ENCODE results near the gene DEF6. TPM values are rescaled to one million over a fixed set of nuclear protein-coding genes. Genes with fewer than 3 reads are reported as not detected.

Gene DEF6
- total and polyA plus RNA-seq, 2 experiments from 2014 or later: 5.1 to 7.2 TPM

GRCh38 chr6:35352735-35353134, 55.1 kb downstream of the DEF6 start:
- Histone ChIP-seq H3F3A (replicated peaks; ENCODE audit: low read depth) (no peaks in the 10 kb centered on the region), H2AFZ (no peak overlapping the region), H3K4me1 (ENCODE audit: insufficient read depth) (no peaks in the 10 kb centered on the region), H3K9me2 (ENCODE audit: insufficient read depth) (no peaks in the 10 kb centered on the region), H3K4me2 (no peak overlapping the region), H3K36me3 (ENCODE audit: insufficient read depth) (0 out of 2 replicates have a peak, but pooled peaks cover 3% of the 10 kb centered on the region), H3K4me3 (no peak overlapping the region), H3K27ac (ENCODE audit: low read depth) (no peak overlapping the region), H3K27me3 (ENCODE audit: insufficient read depth) (no peaks in the 10 kb centered on the region), H3K79me2 (replicated peaks; ENCODE audit: insufficient read depth) (no peaks in the 10 kb centered on the region), H4K20me1 (replicated peaks; ENCODE audit: insufficient read depth) (no peaks in the 10 kb centered on the region)
- ATAC-seq (no peak), DNase-seq (ENCODE audit: low spot score) (no peak)
- peaks cover 64% of the 10 kb centered on the region for H3K36me3 Mint-ChIP-seq (ENCODE audit: low read depth)
- H3K27me3 Mint-ChIP-seq (ENCODE audit: insufficient read depth, low read depth, poor library complexity): peaks cover 4% of the 10 kb centered on the region
- H3K4me3 Mint-ChIP-seq: no peak overlapping the region
- TF ChIP-seq EZH2phosphoT487 (IDR thresholded peaks at IDR 0.05; ENCODE audit: unreplicated experiment) (no peak), EZH2 (IDR thresholded peaks at IDR 0.05; ENCODE audit: low read depth, unreplicated experiment) (no peak), CTCF (conservative IDR thresholded peaks at IDR 0.05; ENCODE audit: low read depth in 2 of 2) (no peak), STAT1 (IDR thresholded peaks at IDR 0.05; ENCODE audit: unreplicated experiment) (no peak)
- H3K27ac Mint-ChIP-seq: no peak overlapping the region
- H3K4me1 Mint-ChIP-seq: no peaks in the 10 kb centered on the region
- H3K9me3 Mint-ChIP-seq: no peaks in the 10 kb centered on the region

DNA sequence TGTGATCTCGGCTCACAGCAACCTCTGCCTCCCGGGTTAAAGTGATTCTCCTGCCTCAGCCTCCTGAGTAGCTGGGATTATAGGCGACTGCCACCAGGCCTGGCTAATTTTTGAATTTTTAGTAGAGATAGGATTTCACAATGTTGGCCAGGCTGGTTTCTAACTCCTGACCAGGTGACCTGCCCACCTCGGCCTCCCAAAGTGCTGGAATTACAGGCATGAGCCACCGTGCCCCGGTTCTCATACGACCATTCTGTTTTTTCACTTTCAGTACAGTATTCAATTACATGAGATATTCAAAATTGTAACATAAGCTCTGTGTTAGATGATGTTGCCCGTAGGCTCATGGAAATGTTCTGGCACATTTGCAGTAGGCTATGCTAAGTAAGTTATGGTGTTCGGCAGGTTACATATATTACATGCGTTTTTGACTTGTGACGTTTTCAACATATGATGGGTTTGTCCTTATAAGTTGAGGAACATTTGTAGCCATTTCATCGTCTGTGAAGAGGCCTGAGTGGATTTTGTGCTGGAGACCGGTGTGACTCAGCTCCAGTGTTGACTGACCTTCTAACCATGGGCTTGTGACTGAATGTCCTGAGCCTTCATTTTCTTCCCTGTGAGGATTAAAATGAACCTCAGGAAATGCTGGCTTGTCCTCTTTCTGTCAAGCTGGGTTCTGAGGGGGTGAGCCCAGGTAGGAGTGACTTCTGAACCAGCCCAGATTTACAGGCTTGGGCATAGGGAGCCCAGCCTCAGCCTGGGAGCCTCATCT, 56.9 kb downstream of the DEF6 start:
- H4K20me1 ChIP-seq (replicated peaks; ENCODE audit: insufficient read depth): no peaks in the 10 kb centered on the region; the same call in 1 of the 2 replicates
- Mint-ChIP-seq H3K27ac (no peak overlapping the region), H3K9me3 (no peaks in the 10 kb centered on the region), H3K4me1 (peaks cover 5% of the 10 kb centered on the region; the same call in 2 of the 3 replicates), H3K4me3 (no peak overlapping the region), H3K36me3 (ENCODE audit: low read depth) (peaks cover 52% of the 10 kb centered on the region), H3K27me3 (ENCODE audit: insufficient read depth, low read depth, poor library complexity) (peaks cover 4% of the 10 kb centered on the region)
- no peaks in the 10 kb centered on the region for H3K27me3 ChIP-seq (ENCODE audit: insufficient read depth)
- no peak overlapping the region for H3K4me3 ChIP-seq
- no peaks in the 10 kb centered on the region for H3F3A ChIP-seq (replicated peaks; ENCODE audit: low read depth)
- no peak for DNase-seq (ENCODE audit: low spot score)
- no peak for ATAC-seq
- no peak overlapping the region for H2AFZ ChIP-seq
- peaks cover 1% of the 10 kb centered on the region; the same call in 1 of the 2 replicates for H3K4me1 ChIP-seq (ENCODE audit: insufficient read depth)
- 0 out of 2 replicates have a peak, but pooled peaks cover 3% of the 10 kb centered on the region for H3K36me3 ChIP-seq (ENCODE audit: insufficient read depth)
- H3K27ac ChIP-seq (ENCODE audit: low read depth): no peak overlapping the region
- no peaks in the 10 kb centered on the region for H3K9me2 ChIP-seq (ENCODE audit: insufficient read depth)
- H3K79me2 ChIP-seq (replicated peaks; ENCODE audit: insufficient read depth): 0 out of 2 replicates have a peak, but pooled peaks cover 1% of the 10 kb centered on the region
- no peak overlapping the region for H3K4me2 ChIP-seq
- TF ChIP-seq ZNF331 (CRISPR knock-in tag; IDR thresholded peaks at IDR 0.05; ENCODE audit: low read depth): no peak
- no peak for TF ChIP-seq ZNF114 (CRISPR knock-in tag; IDR thresholded peaks at IDR 0.05)
- no peak for TF ChIP-seq EZH2phosphoT487 (IDR thresholded peaks at IDR 0.05; ENCODE audit: unreplicated experiment)
- no peak for TF ChIP-seq EZH2 (IDR thresholded peaks at IDR 0.05; ENCODE audit: low read depth, unreplicated experiment)
- no peak for TF ChIP-seq POLR2AphosphoS5 (IDR thresholded peaks at IDR 0.05; ENCODE audit: low read depth)
- no peak for TF ChIP-seq STAT1 (IDR thresholded peaks at IDR 0.05; ENCODE audit: unreplicated experiment)
- no peak for TF ChIP-seq JUNB (IDR thresholded peaks at IDR 0.05; ENCODE audit: unreplicated experiment)
- TF ChIP-seq, protein P1, sequence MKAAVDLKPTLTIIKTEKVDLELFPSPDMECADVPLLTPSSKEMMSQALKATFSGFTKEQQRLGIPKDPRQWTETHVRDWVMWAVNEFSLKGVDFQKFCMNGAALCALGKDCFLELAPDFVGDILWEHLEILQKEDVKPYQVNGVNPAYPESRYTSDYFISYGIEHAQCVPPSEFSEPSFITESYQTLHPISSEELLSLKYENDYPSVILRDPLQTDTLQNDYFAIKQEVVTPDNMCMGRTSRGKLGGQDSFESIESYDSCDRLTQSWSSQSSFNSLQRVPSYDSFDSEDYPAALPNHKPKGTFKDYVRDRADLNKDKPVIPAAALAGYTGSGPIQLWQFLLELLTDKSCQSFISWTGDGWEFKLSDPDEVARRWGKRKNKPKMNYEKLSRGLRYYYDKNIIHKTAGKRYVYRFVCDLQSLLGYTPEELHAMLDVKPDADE (IDR thresholded peaks at IDR 0.05): no peak
- no peak for TF ChIP-seq CREB1 (CRISPR knock-in tag; IDR thresholded peaks at IDR 0.05; ENCODE audit: low read depth)
- TF ChIP-seq CTCF (conservative IDR thresholded peaks at IDR 0.05; ENCODE audit: low read depth in 2 of 2): no peak
- TF ChIP-seq NANOG (IDR thresholded peaks at IDR 0.05; ENCODE audit: borderline replicate concordance): no peak

Measured in GM23338 (cell line).